H1 (cell line): Measurements from ENCODE around the gene PRKCA.

Experiments used
- CEBPB ChIP-seq: IDR thresholded peaks from 2 replicates; pipeline ENCODE4 v1.6.1; 2012; ENCODE audit warnings: low read depth, low read length
- EZH2 ChIP-seq: fragments of 200-600 bp; sonication (generic); IDR thresholded peaks from 2 replicates; pipeline ENCODE4 v1.7.1; 2012; ENCODE audit warnings: low read depth, mild to moderate bottlenecking, moderate library complexity, low read length, inconsistent platforms; ENCODE audit not compliant: severe bottlenecking
- JUND ChIP-seq: IDR thresholded peaks from 2 replicates; pipeline ENCODE4 v1.6.1; 2011; ENCODE audit warnings: mild to moderate bottlenecking, improper control_type of control experiment, low read length
- MAFK ChIP-seq: IDR thresholded peaks from 2 replicates; pipeline ENCODE4 v1.6.1; 2012; ENCODE audit warnings: low read depth, mild to moderate bottlenecking, improper control_type of control experiment, low read length
- MAX ChIP-seq: IDR thresholded peaks from 2 replicates; pipeline ENCODE4 v1.6.1; 2012; ENCODE audit warnings: inconsistent platforms
- POLR2A ChIP-seq, 2 experiments: IDR thresholded peaks; 1 replicate in 1 of 2; 2 replicates in 1 of 2; pipeline ENCODE4 v1.6.1; 2011; ENCODE audit warnings: low read depth in 2 of 2, low read length in 2 of 2, mild to moderate bottlenecking in 2 of 2; ENCODE audit errors: control extremely low read depth in 1 of 2
- POLR2AphosphoS5 ChIP-seq: IDR thresholded peaks from 2 replicates; pipeline ENCODE4 v1.6.1; 2011; ENCODE audit warnings: low read depth, low read length
- RBBP5 ChIP-seq: IDR thresholded peaks from 2 replicates; pipeline ENCODE4 v1.7.1; 2012; ENCODE audit warnings: low read depth, mild to moderate bottlenecking, inconsistent platforms, low read length, moderate library complexity, borderline replicate concordance
- TAF1 ChIP-seq: IDR thresholded peaks from 2 replicates; pipeline ENCODE4 v1.6.1; 2011; ENCODE audit warnings: mild to moderate bottlenecking, low read depth, low read length
- TF ChIP-seq, protein P1 (sequence below), 3 experiments: IDR thresholded peaks; 1 replicate in 2 of 3; 2 replicates in 1 of 3; pipeline versions ENCODE4 v1.5.1 to v1.6.1; 2011; ENCODE audit warnings: low read length in 3 of 3, mild to moderate bottlenecking in 3 of 3, inconsistent platforms in 2 of 3, low read depth in 1 of 3, moderate library complexity in 1 of 3; ENCODE audit not compliant: insufficient read depth in 1 of 3; ENCODE audit errors: control extremely low read depth in 1 of 3

DNA sequence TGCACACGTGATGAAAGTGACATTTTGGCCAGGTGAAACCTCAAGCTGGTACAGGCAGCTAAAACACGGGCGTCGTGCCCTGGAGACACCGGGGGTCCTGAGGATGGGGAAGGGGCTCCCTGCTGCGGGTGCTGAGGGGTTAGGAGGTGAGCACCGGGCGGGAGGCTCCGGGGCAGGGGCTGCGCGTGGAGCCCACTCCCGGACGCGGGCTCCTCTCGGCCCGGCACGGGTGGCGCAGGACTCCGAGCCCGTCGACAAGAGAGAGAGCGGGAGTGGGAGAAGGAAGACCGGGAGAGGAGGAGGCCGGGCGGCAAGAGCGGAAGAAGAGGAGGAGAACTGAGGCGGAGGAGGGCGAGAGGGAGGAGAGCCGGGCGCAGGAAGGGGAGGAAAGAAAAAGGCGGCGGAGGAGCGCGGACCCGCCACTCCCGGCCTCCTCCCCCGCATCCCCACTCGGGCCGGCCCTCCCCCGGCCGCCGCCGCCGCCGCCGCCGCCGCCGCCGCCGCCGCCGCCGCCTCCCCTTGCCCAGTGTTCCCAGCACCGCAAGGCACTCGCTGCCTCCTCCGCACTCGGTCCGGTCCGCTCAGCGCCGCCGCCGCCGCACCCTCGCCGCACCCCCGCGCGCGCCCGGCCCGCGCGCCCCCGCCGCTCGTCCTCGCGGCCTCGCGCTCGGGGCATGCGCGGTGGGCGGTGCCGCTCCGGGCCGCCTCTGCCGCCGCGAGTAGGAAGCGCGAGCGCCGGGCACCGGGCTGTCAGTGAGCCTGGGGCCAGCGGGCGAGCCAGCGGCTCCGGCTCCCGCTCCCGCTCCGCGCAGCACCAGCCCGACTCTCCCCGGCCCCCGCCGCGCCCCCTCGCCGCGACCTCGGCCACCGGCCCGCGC lies at the start of gene PRKCA:
- TF ChIP-seq JUND, result no peak
- no peak; the same call in 1 of the 2 replicates for TF ChIP-seq RBBP5
- no peak for TF ChIP-seq MAFK
- TF ChIP-seq, protein P1, sequence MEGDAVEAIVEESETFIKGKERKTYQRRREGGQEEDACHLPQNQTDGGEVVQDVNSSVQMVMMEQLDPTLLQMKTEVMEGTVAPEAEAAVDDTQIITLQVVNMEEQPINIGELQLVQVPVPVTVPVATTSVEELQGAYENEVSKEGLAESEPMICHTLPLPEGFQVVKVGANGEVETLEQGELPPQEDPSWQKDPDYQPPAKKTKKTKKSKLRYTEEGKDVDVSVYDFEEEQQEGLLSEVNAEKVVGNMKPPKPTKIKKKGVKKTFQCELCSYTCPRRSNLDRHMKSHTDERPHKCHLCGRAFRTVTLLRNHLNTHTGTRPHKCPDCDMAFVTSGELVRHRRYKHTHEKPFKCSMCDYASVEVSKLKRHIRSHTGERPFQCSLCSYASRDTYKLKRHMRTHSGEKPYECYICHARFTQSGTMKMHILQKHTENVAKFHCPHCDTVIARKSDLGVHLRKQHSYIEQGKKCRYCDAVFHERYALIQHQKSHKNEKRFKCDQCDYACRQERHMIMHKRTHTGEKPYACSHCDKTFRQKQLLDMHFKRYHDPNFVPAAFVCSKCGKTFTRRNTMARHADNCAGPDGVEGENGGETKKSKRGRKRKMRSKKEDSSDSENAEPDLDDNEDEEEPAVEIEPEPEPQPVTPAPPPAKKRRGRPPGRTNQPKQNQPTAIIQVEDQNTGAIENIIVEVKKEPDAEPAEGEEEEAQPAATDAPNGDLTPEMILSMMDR (IDR thresholded peaks at IDR 0.05; ENCODE audit: control extremely low read depth in 1 of 3, insufficient read depth in 1 of 3, low read depth in 1 of 3, low read length in 3 of 3), result no peak
- TF ChIP-seq POLR2AphosphoS5, result no peak
- no peak for TF ChIP-seq CEBPB
- TF ChIP-seq POLR2A (IDR thresholded peaks at IDR 0.05; ENCODE audit: control extremely low read depth in 1 of 2, low read depth in 2 of 2, low read length in 2 of 2), result peak; percentile 29 to 54
- peak; percentile 90 for TF ChIP-seq TAF1
- no peak for TF ChIP-seq EZH2
- no peak; the same call in 1 of the 2 replicates for TF ChIP-seq MAX
